ENCODE data around the gene USE1.

GRCh38 chr19:17266026-17266425, 50.9 kb downstream of the USE1 start:
- TF ChIP-seq, protein P1, sequence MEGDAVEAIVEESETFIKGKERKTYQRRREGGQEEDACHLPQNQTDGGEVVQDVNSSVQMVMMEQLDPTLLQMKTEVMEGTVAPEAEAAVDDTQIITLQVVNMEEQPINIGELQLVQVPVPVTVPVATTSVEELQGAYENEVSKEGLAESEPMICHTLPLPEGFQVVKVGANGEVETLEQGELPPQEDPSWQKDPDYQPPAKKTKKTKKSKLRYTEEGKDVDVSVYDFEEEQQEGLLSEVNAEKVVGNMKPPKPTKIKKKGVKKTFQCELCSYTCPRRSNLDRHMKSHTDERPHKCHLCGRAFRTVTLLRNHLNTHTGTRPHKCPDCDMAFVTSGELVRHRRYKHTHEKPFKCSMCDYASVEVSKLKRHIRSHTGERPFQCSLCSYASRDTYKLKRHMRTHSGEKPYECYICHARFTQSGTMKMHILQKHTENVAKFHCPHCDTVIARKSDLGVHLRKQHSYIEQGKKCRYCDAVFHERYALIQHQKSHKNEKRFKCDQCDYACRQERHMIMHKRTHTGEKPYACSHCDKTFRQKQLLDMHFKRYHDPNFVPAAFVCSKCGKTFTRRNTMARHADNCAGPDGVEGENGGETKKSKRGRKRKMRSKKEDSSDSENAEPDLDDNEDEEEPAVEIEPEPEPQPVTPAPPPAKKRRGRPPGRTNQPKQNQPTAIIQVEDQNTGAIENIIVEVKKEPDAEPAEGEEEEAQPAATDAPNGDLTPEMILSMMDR (IDR thresholded peaks at IDR 0.05; ENCODE audit: low read depth, low read length), result no peak
- no peak for TF ChIP-seq POLR2A (IDR thresholded peaks at IDR 0.05; ENCODE audit: extremely low read depth, insufficient read length)
- TF ChIP-seq, protein P2, sequence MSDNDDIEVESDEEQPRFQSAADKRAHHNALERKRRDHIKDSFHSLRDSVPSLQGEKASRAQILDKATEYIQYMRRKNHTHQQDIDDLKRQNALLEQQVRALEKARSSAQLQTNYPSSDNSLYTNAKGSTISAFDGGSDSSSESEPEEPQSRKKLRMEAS (IDR thresholded peaks at IDR 0.05; ENCODE audit: low read depth, low read length), result no peak
- TF ChIP-seq MYC (IDR thresholded peaks at IDR 0.05; ENCODE audit: low read depth, low read length), result no peak

Data from NB4 (cell line).